Measurements from ENCODE around the gene EMC10.
"Not testable (repeated sequence)": the region's sequence is repeated elsewhere in the genome, so short reads cannot be mapped to it uniquely, and the experiment has no call there.

EMC10 gene

DNA sequence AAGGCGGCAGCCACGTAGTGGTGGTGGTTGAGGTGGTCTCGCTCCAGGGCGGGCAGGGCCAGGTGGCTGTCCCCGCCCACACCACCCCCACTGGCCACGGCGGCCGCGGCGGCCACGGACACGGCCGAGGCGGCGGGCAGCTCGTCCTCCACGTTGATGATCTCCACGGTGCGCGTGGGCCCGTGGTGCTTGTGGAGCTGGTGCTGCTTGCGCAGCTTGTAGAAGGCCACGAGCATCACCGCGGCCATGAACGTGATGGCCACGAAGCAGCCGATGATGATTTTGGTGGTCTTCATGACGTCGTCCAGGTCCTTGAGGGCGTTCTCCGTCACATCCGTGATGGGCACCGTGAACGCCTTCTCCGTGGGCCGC is 41.4 kb downstream of the EMC10 start:
- no peak for DNase-seq

DNA sequence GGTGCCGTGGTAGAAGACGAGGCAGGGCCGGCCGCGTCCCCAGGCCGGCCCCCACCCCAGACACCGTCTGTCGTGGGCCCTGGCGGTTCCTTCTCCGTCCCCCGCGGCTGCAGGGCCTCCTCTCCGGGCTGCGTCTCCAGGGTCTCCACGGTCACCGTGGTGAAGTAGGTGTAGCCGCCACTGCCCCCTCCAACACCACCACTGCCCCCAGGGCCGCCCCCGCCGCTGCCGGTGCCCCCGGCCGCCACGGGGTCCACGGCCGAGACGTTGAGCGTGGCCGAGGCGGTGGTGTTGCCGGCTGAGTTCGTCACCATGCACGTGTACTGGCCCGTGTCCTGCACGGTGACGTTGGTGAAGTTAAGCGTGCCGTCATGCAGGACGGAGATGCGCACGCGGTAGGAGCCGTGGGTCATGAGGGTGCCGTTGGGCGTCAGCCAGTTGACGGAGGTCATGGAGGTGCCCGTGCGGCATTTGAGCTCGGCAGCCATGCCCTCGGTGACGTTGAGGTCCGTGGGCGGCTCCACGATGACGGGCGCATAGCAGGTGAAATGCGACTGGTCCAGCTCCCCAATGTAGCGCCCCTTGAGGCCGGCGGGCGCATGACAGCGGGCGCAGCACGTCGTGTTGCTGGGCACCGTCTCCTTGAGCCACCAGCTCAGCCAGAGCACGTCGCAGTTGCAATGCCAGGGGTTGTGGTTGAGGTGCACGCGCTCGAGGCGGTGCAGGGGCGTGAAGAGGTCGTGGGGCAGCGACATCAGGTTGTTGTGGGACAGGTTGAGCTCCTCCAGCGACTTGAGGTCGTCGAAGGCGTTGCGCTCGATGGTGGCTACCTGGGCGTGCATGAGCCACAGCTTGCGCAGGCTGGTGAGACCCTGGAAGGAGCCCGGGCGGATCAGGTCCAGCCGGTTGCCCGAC is 42.0 kb downstream of the EMC10 start:
- DNase-seq: no peak

DNA sequence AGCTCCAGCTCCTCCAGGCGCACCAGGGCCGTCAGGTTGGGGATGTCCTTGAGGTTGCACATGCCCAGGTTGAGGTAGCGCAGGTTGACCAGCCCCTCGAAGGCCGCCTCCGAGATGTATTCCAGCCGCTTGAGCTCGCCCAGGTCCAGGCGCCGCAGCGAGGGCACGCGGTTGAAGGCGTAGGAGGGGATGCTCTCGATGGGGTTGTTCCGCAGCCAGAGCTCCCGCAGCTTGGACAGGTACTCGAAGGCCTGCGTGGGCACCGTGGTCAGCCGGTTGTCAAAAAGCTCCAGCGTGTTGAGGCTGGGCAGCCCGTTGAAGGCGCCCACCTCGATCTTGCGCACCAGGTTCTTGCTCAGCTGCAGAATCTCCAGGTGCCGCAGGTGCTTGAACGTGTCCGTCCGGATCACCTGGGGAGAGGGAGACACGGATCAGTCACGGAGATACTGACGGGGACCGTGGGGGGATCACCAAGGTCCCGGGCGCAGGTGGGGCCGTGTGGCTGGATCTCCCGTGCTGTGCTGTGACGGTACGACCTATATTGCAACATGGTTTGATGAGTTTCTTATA is 42.8 kb downstream of the EMC10 start:
- DNase-seq: no peak

DNA sequence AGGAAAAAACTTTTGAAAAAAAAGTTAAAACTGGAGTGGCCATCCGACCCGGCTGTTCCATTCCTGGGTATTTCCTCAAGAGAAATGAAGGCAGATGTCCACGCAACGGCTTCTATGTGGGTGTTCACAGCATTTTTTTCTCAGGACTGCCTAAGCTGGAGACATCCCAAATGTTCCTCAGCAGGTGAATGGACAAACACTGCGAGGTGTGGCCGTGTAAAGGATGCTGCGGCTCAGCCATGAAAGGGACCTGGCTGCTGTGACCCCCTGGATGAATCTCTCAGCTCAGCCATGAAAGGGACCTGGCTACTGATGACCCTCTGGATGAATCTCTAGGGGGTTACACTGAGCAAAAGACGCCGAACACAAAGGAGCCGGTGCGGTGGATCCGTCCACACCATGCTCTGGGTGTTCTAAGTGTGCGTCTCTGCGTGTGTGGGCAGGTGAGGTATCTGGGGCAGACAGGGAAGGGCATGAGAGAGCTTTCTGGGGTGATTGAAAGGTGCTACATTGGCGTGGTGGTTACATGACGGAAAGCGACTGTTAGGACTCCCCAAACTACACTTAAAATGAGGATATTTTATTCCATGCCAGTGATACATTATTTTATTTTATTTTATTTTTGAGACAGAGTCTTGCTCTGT is 44.6 kb downstream of the EMC10 start:
- no peak for DNase-seq

DNA sequence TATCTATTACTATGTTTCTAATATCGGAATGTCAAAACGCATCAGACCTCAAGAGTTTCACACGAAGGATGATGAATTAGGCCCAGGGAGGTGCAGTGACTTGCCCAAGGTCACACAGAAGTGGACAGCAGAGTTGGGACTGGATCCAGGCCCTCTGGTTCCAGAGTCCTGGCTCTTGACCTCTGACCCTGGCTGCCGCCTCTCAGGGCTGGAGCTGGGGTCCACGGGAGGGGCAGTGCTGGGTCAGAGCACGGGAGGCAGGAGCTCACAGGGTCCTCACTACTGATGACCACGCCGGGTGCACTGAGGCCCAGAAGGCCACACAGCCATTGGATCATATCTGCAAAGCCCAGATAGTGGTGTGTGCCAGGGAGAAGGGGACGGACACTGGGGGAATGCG is 46.6 kb downstream of the EMC10 start:
- DNase-seq: no peak

DNA sequence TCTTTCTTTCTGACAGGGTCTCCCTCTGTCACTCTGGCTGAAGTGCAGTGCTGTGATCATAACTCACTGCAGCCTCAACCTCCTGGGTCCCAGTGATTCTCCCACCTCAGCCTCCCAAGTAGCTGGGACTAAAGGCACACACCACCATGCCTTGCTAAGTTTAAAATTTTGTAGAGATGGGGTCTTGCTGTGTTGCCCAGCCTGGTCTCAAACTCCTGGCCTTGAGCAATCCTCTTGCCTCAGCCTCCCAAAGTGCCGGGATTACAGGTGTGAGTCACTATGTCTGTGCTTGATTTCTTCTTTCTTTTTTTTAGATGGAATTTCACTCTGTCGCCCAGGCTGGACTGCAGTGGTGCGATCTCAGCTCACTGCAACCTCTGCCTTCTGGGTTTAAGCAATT is 51.7 kb downstream of the EMC10 start:
- DNase-seq: not testable (repeated sequence)

DNA sequence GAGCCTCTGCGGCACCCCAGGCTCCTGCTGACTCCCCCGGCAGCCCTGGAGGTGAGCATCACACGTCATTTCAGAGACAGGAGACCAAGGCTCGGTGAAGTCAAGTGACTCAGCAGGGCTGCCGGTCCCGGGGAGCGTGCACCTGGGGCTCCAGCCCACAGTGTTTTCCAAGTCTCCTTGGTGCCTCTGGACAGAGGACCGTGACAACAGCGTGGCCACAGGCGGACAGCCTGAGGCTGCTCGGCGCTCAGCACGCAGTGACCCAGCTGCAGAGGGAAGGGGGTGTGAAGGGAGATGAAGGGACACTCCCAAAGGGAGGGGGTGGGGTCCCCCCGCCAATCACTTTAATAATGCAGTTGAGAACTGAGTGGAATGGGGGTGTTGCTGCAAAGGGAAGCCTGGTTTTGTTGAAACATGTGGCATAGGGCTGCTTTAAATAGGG is 54.9 kb downstream of the EMC10 start:
- DNase-seq: no peak

DNA sequence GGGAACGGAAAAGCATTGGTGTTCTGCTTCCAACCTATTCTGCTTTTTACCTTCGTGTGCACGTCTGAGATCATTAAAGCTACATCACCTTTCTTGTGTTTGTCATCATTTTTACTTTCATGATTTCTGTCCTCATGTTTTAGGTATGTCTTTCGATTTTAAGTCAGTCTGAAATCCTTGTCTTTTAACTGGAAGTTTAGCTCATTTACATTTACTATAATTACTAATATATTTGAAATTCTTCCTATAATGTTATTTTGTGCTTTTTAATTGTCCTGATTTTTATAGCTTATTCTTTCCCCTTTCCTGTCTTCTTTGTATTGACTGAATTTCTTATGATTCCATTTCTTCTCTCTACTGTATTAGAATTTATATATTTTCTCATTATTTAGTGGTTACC is 56.6 kb downstream of the EMC10 start:
- DNase-seq: no peak

DNA sequence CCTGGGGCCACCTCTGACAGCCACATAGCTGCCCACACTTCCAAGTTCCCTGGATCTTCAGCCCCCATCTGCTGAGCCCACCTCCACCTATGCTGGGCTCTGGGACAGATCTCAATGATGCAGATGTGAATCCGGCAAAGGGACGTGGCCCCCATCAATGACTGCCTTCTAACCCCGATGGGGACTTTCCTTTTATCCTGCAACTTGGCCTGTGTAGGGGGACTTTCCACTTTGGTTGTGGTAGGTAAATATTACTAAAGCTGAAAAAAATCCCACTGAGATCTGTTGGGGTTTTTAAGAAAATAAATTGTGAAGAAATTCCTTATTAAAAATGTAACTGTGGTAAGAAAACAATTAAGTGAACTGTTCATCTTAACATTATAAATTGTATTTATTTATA is 58.2 kb downstream of the EMC10 start:
- no peak for DNase-seq

DNA sequence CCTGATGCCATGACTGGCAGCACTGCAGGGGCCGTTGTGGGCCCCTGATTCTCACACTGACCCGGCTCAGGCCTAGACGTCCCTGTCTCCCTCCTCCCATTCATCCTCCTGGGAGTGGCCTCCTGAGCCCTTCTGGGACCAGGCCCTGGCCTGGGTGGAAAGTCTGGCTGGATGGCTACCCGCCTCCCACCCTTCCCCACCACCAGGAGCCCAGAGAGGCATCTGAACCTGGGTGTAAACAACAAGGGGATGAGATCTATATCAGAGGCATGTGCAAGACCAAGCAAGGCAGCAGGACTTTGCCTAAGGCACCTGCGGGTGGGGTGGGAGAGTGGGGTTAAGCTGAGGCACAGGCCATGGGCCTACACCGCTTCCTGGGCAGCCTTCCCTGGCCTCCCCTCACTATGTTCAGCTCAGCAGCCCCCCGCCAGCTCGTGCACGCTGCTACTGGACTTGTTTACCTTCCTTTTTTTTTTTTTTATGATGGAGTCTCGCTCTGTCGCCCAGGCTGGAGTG is 59.4 kb downstream of the EMC10 start:
- no peak for DNase-seq

DNA sequence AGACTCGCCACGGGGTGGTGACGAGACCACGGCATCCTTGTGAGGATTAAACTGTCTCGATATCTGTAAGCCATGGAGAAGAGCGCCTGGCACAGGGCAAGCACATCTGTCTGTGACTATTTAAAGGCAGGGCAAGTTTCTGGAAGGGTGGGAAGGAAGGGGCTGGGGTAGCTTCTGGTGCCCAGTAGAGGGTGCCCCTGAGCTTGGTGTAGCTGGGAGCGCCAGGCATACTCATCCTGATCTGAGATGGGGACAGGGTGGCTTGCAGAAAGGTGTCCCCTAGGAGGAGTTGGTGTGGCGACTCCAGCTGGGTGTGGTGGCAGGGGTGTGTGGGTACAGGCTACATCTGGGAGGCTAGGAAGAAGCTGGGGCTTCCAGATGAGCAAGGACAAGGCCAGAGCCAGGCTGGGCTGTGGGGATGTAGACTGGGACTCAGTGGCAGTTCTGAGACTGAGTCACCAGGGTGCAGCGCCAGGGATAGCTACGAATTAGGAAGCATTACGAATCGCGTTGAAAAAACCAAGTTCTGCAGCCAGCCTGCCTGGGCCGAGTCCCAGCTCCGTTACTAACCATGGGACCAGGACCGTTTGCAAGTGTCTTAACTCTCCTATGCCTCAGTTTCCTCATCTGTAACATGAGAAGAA is 60.5 kb downstream of the EMC10 start:
- no peak for DNase-seq

DNA sequence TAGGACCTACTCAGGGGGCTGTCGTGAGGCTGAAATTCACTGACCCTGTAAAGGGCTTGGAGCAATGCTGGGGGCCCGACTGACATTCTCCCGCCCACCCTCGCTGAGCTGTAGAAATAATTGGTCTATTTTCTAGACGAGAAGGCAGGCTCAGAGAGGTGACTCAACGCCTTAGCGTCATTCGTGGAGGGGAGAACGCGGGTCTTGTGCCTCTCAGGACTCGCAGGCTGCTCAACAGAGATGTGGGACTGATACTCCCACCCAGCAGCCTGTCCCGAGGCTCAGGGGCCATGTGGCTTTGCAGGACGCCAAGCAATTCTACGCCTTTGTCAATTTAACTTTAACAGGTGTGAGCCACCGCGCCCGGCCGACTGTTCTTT is 61.0 kb downstream of the EMC10 start:
- DNase-seq: no peak

DNA sequence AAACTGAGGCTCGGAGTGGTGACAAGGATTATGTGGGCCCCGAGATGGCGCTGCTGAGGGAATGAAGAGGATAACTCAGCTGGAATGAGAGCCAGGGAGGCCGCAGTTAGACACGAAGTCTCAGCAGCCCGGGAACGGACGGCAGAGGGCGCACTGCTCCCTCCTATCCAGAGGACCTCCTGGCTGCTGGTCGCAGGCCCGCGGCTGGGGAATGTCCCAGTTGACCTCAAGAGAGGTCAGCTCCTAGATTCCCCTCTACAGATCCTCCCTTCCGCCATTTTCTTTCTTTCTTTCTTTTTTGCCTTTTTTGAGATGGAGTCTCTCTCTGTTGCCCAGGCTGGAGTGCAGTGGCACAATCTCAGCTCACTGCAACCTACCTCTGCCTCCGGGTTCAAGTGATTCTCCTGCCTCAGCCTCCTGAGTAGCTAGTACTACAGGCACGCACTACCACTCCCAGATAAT is 61.5 kb downstream of the EMC10 start:
- DNase-seq: peak; percentile 46
